Right lobe of liver (tissue), 6 donors: ENCODE results near the gene PDXP. TPM values are rescaled to one million over a fixed set of nuclear protein-coding genes. Genes with fewer than 3 reads are reported as not detected.

Source experiments
- ATAC-seq, 4 donors: fragments of 200-7000 bp; cut with Tn5 transposase; one replicate each; pipeline ENCODE4 v1.9.1; 2020; ENCODE audit warnings: mild to moderate bottlenecking in 4 of 4, moderate library complexity in 4 of 4
- DNase-seq, 3 donors: peaks; one replicate each; pipeline ENCODE4 v3.0.0-alpha.2; 2020
- H3K27ac ChIP-seq, 3 donors: fragments of 200-600 bp; one replicate each; pipeline ENCODE4 v1.8.0; 2022
- H3K27me3 ChIP-seq, 2 donors: fragments of 200-600 bp; one replicate each; pipeline ENCODE4 v1.8.0; 2022
- H3K36me3 ChIP-seq, 4 donors: fragments of 200-600 bp; sonication (generic) in 1 of 4; one replicate each; pipeline versions ENCODE4 v1.5.1 to v1.8.0; 2017 to 2022; ENCODE audit warnings: control low read depth in 1 of 4
- H3K4me1 ChIP-seq, 4 donors: fragments of 200-600 bp; sonication (generic) in 1 of 4; one replicate each; pipeline versions ENCODE4 v1.5.1 to v1.8.0; 2017 to 2022; ENCODE audit warnings: control low read depth in 1 of 4
- H3K4me3 ChIP-seq, 3 donors: fragments of 200-600 bp; one replicate each; pipeline ENCODE4 v1.8.0; 2022
- H3K9me3 ChIP-seq, 4 donors: fragments of 200-600 bp; sonication (generic) in 1 of 4; one replicate each; pipeline versions ENCODE4 v1.5.1 to v1.8.0; 2017 to 2022; ENCODE audit warnings: control low read depth in 1 of 4
- POLR2A ChIP-seq: fragments of 450-650 bp; IDR thresholded peaks from one replicate; pipeline ENCODE4 v1.6.1; 2017; ENCODE audit warnings: antibody characterized with exemption, mild to moderate bottlenecking
- WGBS: methylation state at CpG from one replicate; pipeline ENCODE4 v1.1.6; 2018; ENCODE audit warnings: low coverage, low lambda C conversion rate; ENCODE audit not compliant: insufficient coverage; ENCODE audit errors: missing lambda C conversion rate; 5-methylcytosine and 5-hydroxymethylcytosine counted together
- intact Hi-C, 2 donors: fragments of 100-400 bp; cut with DNase I; formaldehyde crosslinking; loops; one replicate each; pipeline versions ENCODE4 v1.11.2 to v1.14.1; 2022
- total RNA-seq, 6 experiments: library from RNA; depleted of rRNA in 2 of 6; stranded (reverse); fragments of >200 nt in 2 of 6; fragmentation: NEBNext Ultra II Directional in 3 of 6; extraction: Animal tissue kit (Norgen Biotek cat#: 25700) in 3 of 6; gene quantifications; one replicate each; pipeline versions ENCODE4 v1.1.0 to v1.2.4, GENCODE V29; 2016 to 2023
- TF ChIP-seq, protein P1 (sequence below), 4 donors: fragments of 200-600 bp in 3 of 4; fragments of 450-650 bp in 1 of 4; IDR thresholded peaks; one replicate each; pipeline versions ENCODE4 v1.5.1 to v1.8.0; 2016 to 2022; ENCODE audit warnings: antibody characterized with exemption in 4 of 4, mild to moderate bottlenecking in 2 of 4
- donor health status: DM: no; HTN: yes; CAD: no.
- donor health status: DM: no; HTN: no; CAD: no.
- donor health status: DM: no; HTN: no; CAD: no.
- donor health status: DM: no; HTN: yes; CAD: no.
- donor health status: DM: no; HTN: yes; CAD: no.

Gene PDXP
- total RNA-seq, 6 experiments from 2014 or later: 15.7 to 63.4 (median 34.4) TPM

DNA sequence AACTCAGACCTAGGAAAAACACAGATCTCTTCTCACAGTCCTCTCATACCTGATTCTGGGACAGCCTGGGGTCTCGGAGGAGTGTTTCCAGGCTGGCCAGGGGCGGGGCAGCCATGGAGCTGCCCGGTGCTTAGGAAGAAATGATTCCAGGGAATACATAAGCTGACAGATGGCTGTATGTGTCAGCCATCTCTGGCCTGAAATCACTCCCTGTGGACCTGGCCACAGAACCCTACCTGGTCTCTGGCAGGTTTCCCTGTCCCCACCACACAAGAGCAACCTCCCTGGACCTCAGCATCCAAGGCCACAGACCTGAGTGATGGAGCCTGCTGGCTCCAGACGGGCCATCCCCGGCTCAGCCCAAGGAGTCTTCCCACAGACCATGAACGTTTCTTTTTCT is 39.8 kb upstream of the PDXP start:
- 50% methylated on average over 1 of the region's 6 CpGs for WGBS
- Histone ChIP-seq H3K27me3 (no peaks in the 10 kb centered on the region), H3K4me3 (no peak overlapping the region), H3K9me3 (no peaks in the 10 kb centered on the region), H3K27ac (no peak overlapping the region), H3K4me1 (peaks cover 0 to 3% (median under 1%) of the 10 kb centered on the region in 4 donors), H3K36me3 (peaks cover 0 to 47% (median 8%) of the 10 kb centered on the region in 4 donors)
- TF ChIP-seq, protein P1, sequence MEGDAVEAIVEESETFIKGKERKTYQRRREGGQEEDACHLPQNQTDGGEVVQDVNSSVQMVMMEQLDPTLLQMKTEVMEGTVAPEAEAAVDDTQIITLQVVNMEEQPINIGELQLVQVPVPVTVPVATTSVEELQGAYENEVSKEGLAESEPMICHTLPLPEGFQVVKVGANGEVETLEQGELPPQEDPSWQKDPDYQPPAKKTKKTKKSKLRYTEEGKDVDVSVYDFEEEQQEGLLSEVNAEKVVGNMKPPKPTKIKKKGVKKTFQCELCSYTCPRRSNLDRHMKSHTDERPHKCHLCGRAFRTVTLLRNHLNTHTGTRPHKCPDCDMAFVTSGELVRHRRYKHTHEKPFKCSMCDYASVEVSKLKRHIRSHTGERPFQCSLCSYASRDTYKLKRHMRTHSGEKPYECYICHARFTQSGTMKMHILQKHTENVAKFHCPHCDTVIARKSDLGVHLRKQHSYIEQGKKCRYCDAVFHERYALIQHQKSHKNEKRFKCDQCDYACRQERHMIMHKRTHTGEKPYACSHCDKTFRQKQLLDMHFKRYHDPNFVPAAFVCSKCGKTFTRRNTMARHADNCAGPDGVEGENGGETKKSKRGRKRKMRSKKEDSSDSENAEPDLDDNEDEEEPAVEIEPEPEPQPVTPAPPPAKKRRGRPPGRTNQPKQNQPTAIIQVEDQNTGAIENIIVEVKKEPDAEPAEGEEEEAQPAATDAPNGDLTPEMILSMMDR (IDR thresholded peaks at IDR 0.05): no peak
- TF ChIP-seq POLR2A: no peak
- ATAC-seq (no peak), DNase-seq (no peak)
- intact Hi-C loops: no loop called here

DNA sequence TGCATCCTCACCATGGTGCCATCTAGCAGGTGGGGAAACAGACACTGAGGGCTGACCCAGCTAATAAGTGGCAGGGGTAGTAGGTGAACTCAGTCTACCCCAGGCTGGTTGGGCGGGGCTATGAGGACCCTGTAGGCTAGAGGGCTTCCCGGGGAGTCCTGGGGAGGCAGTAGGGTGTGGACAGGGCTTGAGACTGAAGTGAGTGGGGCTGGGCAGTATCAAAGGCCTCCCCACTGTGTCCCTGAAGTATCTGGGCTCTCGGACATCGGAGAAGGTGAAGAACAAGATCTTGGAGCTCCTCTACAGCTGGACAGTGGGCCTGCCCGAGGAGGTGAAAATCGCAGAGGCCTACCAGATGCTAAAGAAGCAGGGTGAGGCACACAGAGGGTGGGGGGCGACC is 38.5 kb upstream of the PDXP start:
- no peaks in the 10 kb centered on the region for H3K27me3 ChIP-seq
- H3K4me3 ChIP-seq: no peak overlapping the region
- ATAC-seq (no peak), DNase-seq (no peak)
- no peaks in the 10 kb centered on the region for H3K9me3 ChIP-seq
- WGBS: 94% methylated on average over 2 of the region's 7 CpGs
- peaks cover 0 to 10% (median 3%) of the 10 kb centered on the region in 4 donors for H3K4me1 ChIP-seq
- intact Hi-C loops: loop anchor here in 1 of 2 donors (10.0 kb wide), 1 partner anchor 55 kb away; the partner anchor contains the start of gene LGALS1
- H3K36me3 ChIP-seq: peaks cover 0 to 38% (median 8%) of the 10 kb centered on the region in 4 donors
- no peak overlapping the region for H3K27ac ChIP-seq
- TF ChIP-seq POLR2A: no peak
- TF ChIP-seq, protein P1 (IDR thresholded peaks at IDR 0.05): no peak

DNA sequence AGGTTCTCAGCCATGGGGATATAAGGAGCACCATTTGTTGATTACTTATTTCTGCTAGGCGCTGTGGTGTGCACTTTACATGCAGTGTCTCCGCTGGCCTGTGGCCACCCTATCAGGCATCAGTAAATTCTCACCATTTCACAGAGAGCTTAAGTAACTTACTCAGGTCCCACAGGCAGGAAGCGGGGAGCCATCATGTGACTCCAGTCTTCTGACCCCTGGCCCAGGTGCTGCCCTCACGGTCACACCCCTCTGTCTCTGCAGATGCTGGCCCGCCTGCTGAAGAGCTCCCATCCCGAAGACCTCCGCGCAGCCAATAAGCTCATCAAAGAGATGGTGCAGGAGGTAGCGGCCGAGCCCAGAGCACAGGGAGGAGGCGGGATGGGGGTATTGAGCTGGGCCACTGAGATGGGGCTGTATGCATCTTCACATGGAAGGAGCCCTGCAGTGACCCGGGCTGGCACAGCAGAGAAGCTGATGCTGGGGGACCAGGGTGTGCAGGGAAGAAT is 37.1 kb upstream of the PDXP start:
- ATAC-seq (no peak), DNase-seq (no peak)
- Histone ChIP-seq H3K9me3 (no peaks in the 10 kb centered on the region), H3K27me3 (no peaks in the 10 kb centered on the region), H3K36me3 (peaks cover 0 to 35% (median 8%) of the 10 kb centered on the region in 4 donors), H3K4me3 (no peak overlapping the region), H3K4me1 (peaks cover 2 to 22% (median 13%) of the 10 kb centered on the region in 4 donors), H3K27ac (no peak overlapping the region)
- intact Hi-C loops: loop anchor here in 1 of 2 donors (10.0 kb wide), 1 partner anchor 53 kb away; the partner anchor contains the start of gene LGALS1
- WGBS: 95% methylated on average over 10 of the region's 12 CpGs
- TF ChIP-seq, protein P1 (IDR thresholded peaks at IDR 0.05): no peak
- no peak for TF ChIP-seq POLR2A

DNA sequence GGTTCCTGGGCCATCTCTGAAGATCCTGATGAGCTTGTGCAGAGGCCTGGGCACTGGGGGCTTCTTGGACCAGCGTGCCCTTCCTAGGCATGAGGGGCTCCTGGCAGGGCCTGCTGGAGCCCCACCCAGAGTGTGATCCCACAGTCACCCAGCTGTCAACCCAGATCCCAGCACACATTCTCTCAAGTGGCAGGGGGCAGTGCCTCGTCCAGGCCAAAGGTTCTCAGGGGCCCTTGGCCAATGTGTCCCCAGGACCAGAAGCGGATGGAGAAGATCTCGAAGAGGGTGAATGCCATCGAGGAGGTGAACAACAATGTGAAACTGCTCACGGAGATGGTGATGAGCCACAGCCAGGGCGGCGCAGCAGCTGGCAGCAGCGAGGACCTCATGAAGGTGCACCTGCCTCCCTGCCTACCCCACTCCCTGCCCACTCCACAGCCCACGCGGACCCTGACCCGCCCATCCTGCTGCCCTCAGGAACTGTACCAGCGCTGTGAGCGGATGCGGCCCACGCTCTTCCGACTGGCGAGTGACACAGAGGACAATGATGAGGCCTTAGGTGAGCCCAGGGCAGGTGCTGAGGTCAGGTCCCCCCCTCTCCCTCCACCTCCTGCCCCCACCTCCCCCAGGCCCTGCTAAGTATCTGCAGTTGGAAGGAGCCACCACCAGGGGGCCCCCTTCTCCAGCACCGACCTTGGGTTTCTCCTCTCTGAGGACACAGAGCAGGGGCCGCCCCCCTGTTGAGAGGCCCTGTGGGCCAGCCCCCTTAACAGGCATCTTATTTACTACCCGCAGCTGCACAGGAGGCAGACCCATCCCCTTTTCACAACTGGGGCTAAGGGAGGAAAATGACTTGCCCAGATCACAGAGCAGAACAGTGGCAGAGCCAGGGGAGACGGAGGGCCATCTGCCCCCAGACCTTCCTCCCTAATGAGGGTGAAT is 35.2 kb upstream of the PDXP start:
- 9% methylated on average over 4 of the region's 22 CpGs for WGBS
- DNase-seq: peak in 1 of 3 donors; percentile 58
- TF ChIP-seq POLR2A: no peak
- TF ChIP-seq, protein P1 (IDR thresholded peaks at IDR 0.05): peak; percentile 50 to 87 (median 82)
- no peaks in the 10 kb centered on the region for H3K9me3 ChIP-seq
- no peak overlapping the region for H3K27ac ChIP-seq
- H3K27me3 ChIP-seq: no peaks in the 10 kb centered on the region
- peaks cover 0 to 20% (median 5%) of the 10 kb centered on the region in 4 donors for H3K36me3 ChIP-seq
- ATAC-seq: peak; percentile 37 to 52 (median 50)
- peaks cover 2 to 32% (median 21%) of the 10 kb centered on the region in 4 donors for H3K4me1 ChIP-seq
- no peak overlapping the region for H3K4me3 ChIP-seq
- intact Hi-C loops: loop anchor here in 1 of 2 donors (10.0 kb wide), 1 partner anchor 51 kb away; the partner anchor contains the start of gene LGALS1
